ENCODE results near the gene MRS2.
"Not testable (repeated sequence)": the region's sequence is repeated elsewhere in the genome, so short reads cannot be mapped to it uniquely, and the experiment has no call there.

The MRS2 gene

GRCh38 chr6:24408719-24409410 lies 6.1 kb downstream of the MRS2 start:
- Histone ChIP-seq H3K4me3 (replicated peaks; ENCODE audit: low read depth, low read length) (no peak overlapping the region), H3K36me3 (ENCODE audit: control insufficient read depth, insufficient read depth, low read length) (peaks cover 6% of the 10 kb centered on the region), H3K27me3 (replicated peaks; ENCODE audit: control insufficient read depth, insufficient read depth, low read length) (no peaks in the 10 kb centered on the region)
- no peak for TF ChIP-seq CTCF (IDR thresholded peaks at IDR 0.05; ENCODE audit: insufficient read depth, low read length, poor library complexity, severe bottlenecking)
- peak; percentile 33 for DNase-seq (ENCODE audit: extremely low read depth, insufficient read length)

GRCh38 chr6:24410622-24411021 lies 7.9 kb downstream of the MRS2 start:
- no peak for DNase-seq (ENCODE audit: extremely low read depth, insufficient read length)
- Histone ChIP-seq H3K27me3 (replicated peaks; ENCODE audit: control insufficient read depth, insufficient read depth, low read length) (no peaks in the 10 kb centered on the region), H3K36me3 (ENCODE audit: control insufficient read depth, insufficient read depth, low read length) (peaks cover 6% of the 10 kb centered on the region), H3K4me3 (replicated peaks; ENCODE audit: low read depth, low read length) (no peak overlapping the region)
- no peak for TF ChIP-seq CTCF (IDR thresholded peaks at IDR 0.05; ENCODE audit: insufficient read depth, low read length, poor library complexity, severe bottlenecking)

- Histone ChIP-seq H3K27me3 (replicated peaks; ENCODE audit: control insufficient read depth, insufficient read depth, low read length) (no peaks in the 10 kb centered on the region), H3K36me3 (ENCODE audit: control insufficient read depth, insufficient read depth, low read length) (peaks cover 7% of the 10 kb centered on the region), H3K4me3 (replicated peaks; ENCODE audit: low read depth, low read length) (no peak overlapping the region)
- no peak for DNase-seq (ENCODE audit: extremely low read depth, insufficient read length)
- no peak for TF ChIP-seq CTCF (IDR thresholded peaks at IDR 0.05; ENCODE audit: insufficient read depth, low read length, poor library complexity, severe bottlenecking)
Measured at GRCh38 chr6:24412294-24412693, 9.6 kb downstream of the MRS2 start.

- not testable (repeated sequence) for H3K27me3 ChIP-seq (replicated peaks; ENCODE audit: control insufficient read depth, insufficient read depth, low read length); H3K4me3 ChIP-seq (replicated peaks; ENCODE audit: low read depth, low read length); H3K36me3 ChIP-seq (ENCODE audit: control insufficient read depth, insufficient read depth, low read length); DNase-seq (ENCODE audit: extremely low read depth, insufficient read length)
Measured at GRCh38 chr6:24414531-24414930, 11.8 kb downstream of the MRS2 start.

GRCh38 chr6:24415753-24416152 lies 13.0 kb downstream of the MRS2 start:
- no peaks in the 10 kb centered on the region for H3K27me3 ChIP-seq (replicated peaks; ENCODE audit: control insufficient read depth, insufficient read depth, low read length)
- H3K4me3 ChIP-seq (replicated peaks; ENCODE audit: low read depth, low read length), result no peak overlapping the region
- peak; percentile 18 for DNase-seq (ENCODE audit: extremely low read depth, insufficient read length)
- H3K36me3 ChIP-seq (ENCODE audit: control insufficient read depth, insufficient read depth, low read length), result peaks cover 13% of the 10 kb centered on the region
- no peak for TF ChIP-seq CTCF (IDR thresholded peaks at IDR 0.05; ENCODE audit: insufficient read depth, low read length, poor library complexity, severe bottlenecking)

GRCh38 chr6:24419526-24419925 lies 16.8 kb downstream of the MRS2 start:
- TF ChIP-seq CTCF (IDR thresholded peaks at IDR 0.05; ENCODE audit: insufficient read depth, low read length, poor library complexity, severe bottlenecking), result no peak
- Histone ChIP-seq H3K36me3 (ENCODE audit: control insufficient read depth, insufficient read depth, low read length) (peaks cover 11% of the 10 kb centered on the region), H3K4me3 (replicated peaks; ENCODE audit: low read depth, low read length) (no peak overlapping the region), H3K27me3 (replicated peaks; ENCODE audit: control insufficient read depth, insufficient read depth, low read length) (no peaks in the 10 kb centered on the region)
- no peak for DNase-seq (ENCODE audit: extremely low read depth, insufficient read length)
